Large intestine (tissue), 3 donors: ENCODE data around the gene ISL2. TPM values are rescaled to one million over a fixed set of nuclear protein-coding genes. Genes with fewer than 3 reads are reported as not detected.
A peak's percentile ranks its signal among the peaks of the same experiment; 100 is the strongest.

Experiments used
- DNase-seq, 2 donors: peaks; one replicate each; pipeline versions ENCODE4 v3.0.0 to v3.0.0-alpha.2; 2013
- H3K27ac ChIP-seq: one replicate; pipeline ENCODE4 v1.5.1; 2013; ENCODE audit warnings: low read length
- H3K27me3 ChIP-seq: 2 replicates; pipeline ENCODE4 v1.6.1; 2013; ENCODE audit warnings: low read length; ENCODE audit not compliant: control insufficient read depth, insufficient read depth
- H3K36me3 ChIP-seq: 2 replicates; pipeline ENCODE4 v1.6.1; 2013; ENCODE audit warnings: low read length; ENCODE audit not compliant: control insufficient read depth, insufficient read depth
- H3K4me1 ChIP-seq: one replicate; pipeline ENCODE4 v1.6.1; 2013; ENCODE audit warnings: low read length; ENCODE audit not compliant: control insufficient read depth, insufficient read depth
- H3K4me3 ChIP-seq: one replicate; pipeline ENCODE4 v1.5.1; 2013; ENCODE audit warnings: low read length
- H3K9me3 ChIP-seq: one replicate; pipeline ENCODE4 v1.6.1; 2013; ENCODE audit warnings: mild to moderate bottlenecking, low read depth, low read length, moderate library complexity; ENCODE audit not compliant: control insufficient read depth
- WGBS: methylation state at CpG from one replicate; pipeline ENCODE4 v1.1.5; 2013; ENCODE audit warnings: low lambda C conversion rate; ENCODE audit not compliant: insufficient coverage; 5-methylcytosine and 5-hydroxymethylcytosine counted together
- polyA plus RNA-seq: library from polyadenylated mRNA; unstranded; fragments of 120-200 nt; gene quantifications from one replicate; pipeline ENCODE4 v1.2.1, GENCODE V29; 2013

ISL2 gene
- polyA plus RNA-seq, 1 donor = 2.6 TPM

DNA sequence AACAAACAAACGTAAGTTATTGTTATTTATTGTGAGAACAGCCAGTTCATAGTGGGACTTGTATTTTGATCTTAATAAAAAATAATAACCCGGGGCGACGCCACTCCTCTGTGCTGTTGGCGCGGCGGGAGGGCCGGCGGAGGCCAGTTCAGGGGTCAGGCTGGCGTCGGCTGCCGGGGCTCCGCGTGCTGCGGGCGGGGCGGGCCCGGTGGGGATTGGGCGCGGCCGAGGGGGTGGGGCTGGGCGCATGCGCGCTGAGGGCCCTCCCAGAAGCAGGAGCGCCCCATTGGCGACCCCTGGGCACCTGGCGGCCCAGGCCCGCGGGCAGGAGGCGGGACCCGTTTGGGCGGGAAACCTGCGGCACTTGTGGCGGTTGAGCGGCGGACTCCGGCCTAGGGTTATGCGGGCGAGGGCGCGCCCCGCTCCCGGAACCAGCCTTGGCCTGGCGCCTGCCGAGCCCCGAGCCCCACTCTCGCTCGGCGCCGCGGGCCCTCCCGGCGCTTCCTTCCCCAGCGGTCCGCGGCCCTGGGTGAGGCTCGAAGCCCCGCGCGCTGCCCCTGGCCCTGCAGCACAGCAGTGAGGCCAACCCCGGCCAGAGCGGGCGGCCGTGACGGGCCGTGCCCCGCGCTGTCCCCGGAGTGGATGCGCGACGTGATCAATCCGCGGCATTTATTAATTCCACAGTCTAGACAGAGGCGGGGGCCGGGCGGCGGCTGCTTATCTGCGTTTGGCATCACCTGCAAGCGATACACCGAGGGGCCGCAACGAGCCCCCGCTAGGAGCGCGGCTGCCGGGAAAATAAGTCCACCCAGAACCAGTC is 6.0 kb downstream of the ISL2 start:
- DNase-seq = peak in 1 of 2 donors; percentile 48
- peaks cover 33% of the 10 kb centered on the region for H3K9me3 ChIP-seq
- H3K27me3 ChIP-seq = peaks cover 98% of the 10 kb centered on the region
- WGBS = no CpG with 5 or more reads among the region's 87 CpGs
- no peak overlapping the region for H3K4me3 ChIP-seq
- H3K27ac ChIP-seq = no peak overlapping the region
- peaks cover 28% of the 10 kb centered on the region for H3K4me1 ChIP-seq
- H3K36me3 ChIP-seq = no peaks in the 10 kb centered on the region

GRCh38 chr15:76343313-76343996 is 6.9 kb downstream of the ISL2 start:
- Histone ChIP-seq H3K36me3 (no peaks in the 10 kb centered on the region), H3K4me3 (no peak overlapping the region), H3K27me3 (peaks cover 93% of the 10 kb centered on the region), H3K4me1 (peaks cover 28% of the 10 kb centered on the region), H3K9me3 (peaks cover 28% of the 10 kb centered on the region), H3K27ac (no peak overlapping the region)
- DNase-seq = peak in 1 of 2 donors; percentile 21
- no CpG with 5 or more reads among the region's 16 CpGs for WGBS

- Histone ChIP-seq H3K27me3 (peaks cover 77% of the 10 kb centered on the region), H3K4me3 (no peak overlapping the region), H3K9me3 (peaks cover 22% of the 10 kb centered on the region), H3K4me1 (peaks cover 24% of the 10 kb centered on the region), H3K36me3 (peaks cover under 1% of the 10 kb centered on the region), H3K27ac (peak overlapping the region; percentile 3)
- peak in 1 of 2 donors; percentile 16 for DNase-seq
- whole genome bisulfite sequencing = 0% methylated on average over 2 of the region's 3 CpGs
Measured at GRCh38 chr15:76344893-76345582, 8.5 kb downstream of the ISL2 start.

DNA sequence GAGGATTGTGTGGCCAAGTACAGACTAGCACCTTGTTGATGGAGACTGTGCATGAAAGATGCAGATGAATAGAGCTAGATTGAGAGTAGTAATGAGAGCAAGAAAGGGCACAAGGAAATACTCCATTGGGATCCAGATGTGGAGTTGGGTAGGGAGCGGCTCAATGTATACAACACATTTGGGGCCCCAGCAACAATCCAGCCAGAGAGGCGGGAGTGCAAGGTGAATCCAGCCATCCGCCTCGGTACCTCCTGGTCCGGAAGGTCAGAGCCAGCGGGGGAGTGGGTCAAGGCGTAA is 9.0 kb downstream of the ISL2 start:
- Histone ChIP-seq H3K4me3 (peak overlapping the region; percentile 47), H3K27me3 (peaks cover 73% of the 10 kb centered on the region), H3K36me3 (peaks cover 4% of the 10 kb centered on the region), H3K27ac (peak overlapping the region; percentile 3), H3K4me1 (peaks cover 19% of the 10 kb centered on the region), H3K9me3 (peaks cover 18% of the 10 kb centered on the region)
- DNase-seq = no peak
- no CpG with 5 or more reads among the region's 7 CpGs for WGBS

DNA sequence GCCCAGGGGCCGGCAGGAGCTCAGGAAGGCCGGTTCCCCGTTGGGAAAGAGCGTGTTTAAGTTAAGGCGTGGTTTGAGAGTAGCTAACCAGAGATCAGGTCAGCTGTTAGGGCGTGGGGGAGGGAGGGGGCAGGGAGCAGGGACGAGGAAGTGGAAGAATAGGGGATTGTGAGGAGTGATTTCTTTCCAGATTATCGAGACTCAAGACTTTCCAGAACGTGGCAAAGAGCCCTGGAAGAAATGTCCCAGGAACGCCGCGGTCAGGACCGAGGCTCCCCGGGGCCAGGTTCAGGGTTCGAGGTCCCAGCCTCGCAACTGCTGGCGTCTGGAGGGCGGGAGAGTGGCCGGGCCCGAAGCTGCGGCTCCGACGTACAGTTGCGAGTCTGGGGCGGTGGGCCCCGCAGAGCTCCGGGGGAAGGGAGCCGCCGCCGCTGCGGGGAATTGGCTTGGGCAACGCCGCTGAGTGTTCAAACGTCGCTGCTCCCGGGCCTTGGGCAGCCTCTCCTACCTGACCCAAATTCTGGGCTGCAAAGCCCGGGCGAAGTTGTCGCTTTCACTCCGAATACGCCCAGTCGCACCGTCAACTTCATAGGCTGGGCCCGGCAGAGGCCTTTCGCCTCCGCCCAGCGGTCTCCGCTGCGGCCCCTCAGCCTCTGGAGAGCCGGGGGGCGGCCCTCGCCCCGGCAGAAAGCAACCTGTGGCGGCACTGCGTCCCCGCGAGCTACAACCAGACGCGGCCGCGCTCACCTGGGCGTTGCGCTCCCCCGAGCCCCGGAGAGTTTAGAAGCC is 9.5 kb downstream of the ISL2 start:
- Histone ChIP-seq H3K27me3 (peaks cover 67% of the 10 kb centered on the region), H3K4me1 (peaks cover 16% of the 10 kb centered on the region), H3K27ac (peak overlapping the region; percentile 37), H3K9me3 (peaks cover 15% of the 10 kb centered on the region), H3K4me3 (peak overlapping the region; percentile 47), H3K36me3 (peaks cover 4% of the 10 kb centered on the region)
- DNase-seq = peak in 1 of 2 donors; percentile 73
- 0% methylated on average over 2 of the region's 65 CpGs for WGBS

- H3K36me3 ChIP-seq = peaks cover 4% of the 10 kb centered on the region
- peaks cover 59% of the 10 kb centered on the region for H3K27me3 ChIP-seq
- peak in 1 of 2 donors; percentile 49 for DNase-seq
- H3K4me3 ChIP-seq = peak overlapping the region; percentile 47
- peaks cover 15% of the 10 kb centered on the region for H3K9me3 ChIP-seq
- no CpG with 5 or more reads among the region's 74 CpGs for WGBS
- H3K27ac ChIP-seq = peak overlapping the region; percentile 37
- H3K4me1 ChIP-seq = peaks cover 12% of the 10 kb centered on the region
Measured at GRCh38 chr15:76346669-76347481, 10.3 kb downstream of the ISL2 start.

- peak in 1 of 2 donors; percentile 18 for DNase-seq
- peaks cover 8% of the 10 kb centered on the region for H3K9me3 ChIP-seq
- H3K36me3 ChIP-seq = peaks cover 4% of the 10 kb centered on the region
- H3K4me1 ChIP-seq = peaks cover 7% of the 10 kb centered on the region
- H3K4me3 ChIP-seq = no peak overlapping the region
- no peak overlapping the region for H3K27ac ChIP-seq
- peaks cover 52% of the 10 kb centered on the region for H3K27me3 ChIP-seq
- no CpG with 5 or more reads among the region's 13 CpGs for WGBS
Measured at GRCh38 chr15:76347482-76348055, 11.0 kb downstream of the ISL2 start.

- Histone ChIP-seq H3K27ac (no peak overlapping the region), H3K36me3 (peaks cover 4% of the 10 kb centered on the region), H3K9me3 (peaks cover 6% of the 10 kb centered on the region), H3K4me1 (peaks cover 7% of the 10 kb centered on the region), H3K27me3 (peaks cover 35% of the 10 kb centered on the region), H3K4me3 (no peak overlapping the region)
- WGBS = 71% methylated on average over 1 of the region's 1 CpG
- no peak for DNase-seq
Measured at GRCh38 chr15:76349301-76350070, 12.9 kb downstream of the ISL2 start.
